Transverse colon (tissue), 3 donors: Measurements from ENCODE around the gene EXOSC5.

Source experiments
- CTCF ChIP-seq, 5 experiments: fragments of 200-600 bp in 3 of 5; fragments of 450-650 bp in 2 of 5; sonication (generic) in 3 of 5; IDR thresholded peaks; 1 replicate in 2 of 5; 2 replicates in 3 of 5; pipeline ENCODE4 v1.5.1; 2016 to 2017; ENCODE audit warnings: antibody characterized with exemption in 5 of 5, inconsistent platforms in 3 of 5, mild to moderate bottlenecking in 2 of 5, moderate library complexity in 1 of 5
- POLR2A ChIP-seq: fragments of 450-650 bp; IDR thresholded peaks from one replicate; pipeline ENCODE4 v1.6.1; 2016; ENCODE audit warnings: antibody characterized with exemption, mild to moderate bottlenecking, moderate library complexity

GRCh38 chr19:41353466-41354342 lies 43.5 kb downstream of the EXOSC5 start, which contains the start of gene TGFB1:
- TF ChIP-seq CTCF (IDR thresholded peaks at IDR 0.05) (peak; percentile 84 to 92 (median 84)), POLR2A (no peak)
